ENCODE measurements around the gene TREX2.

DNA sequence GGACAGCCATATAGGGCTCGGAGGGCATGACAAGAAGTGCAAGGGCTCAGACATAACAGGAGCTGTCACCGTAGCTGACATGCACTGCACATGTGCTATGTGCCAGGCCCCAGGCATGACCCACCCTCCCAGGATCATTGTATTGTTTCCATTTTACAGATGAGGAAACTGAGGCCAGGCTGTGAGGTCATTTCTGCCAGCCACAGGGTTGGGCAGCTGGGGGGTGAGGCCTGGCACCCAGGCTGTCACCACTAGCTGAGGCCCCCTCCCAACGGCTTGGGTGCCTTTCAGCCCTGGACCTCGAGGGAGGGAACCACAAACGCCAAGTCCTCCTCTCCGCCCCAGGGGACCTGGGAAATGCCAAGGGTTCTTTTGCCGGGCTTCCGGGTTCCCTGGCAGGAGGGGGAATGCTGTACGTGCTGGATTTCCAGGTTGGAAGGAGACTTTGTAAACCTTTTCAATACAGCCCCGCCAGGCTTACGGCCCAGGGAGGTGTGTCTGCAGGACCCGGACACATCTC, 12.6 kb downstream of the TREX2 start:
- TF ChIP-seq CTCF (conservative IDR thresholded peaks at IDR 0.05; ENCODE audit: low read depth, low read length) (no peak), USF2 (IDR thresholded peaks at IDR 0.05; ENCODE audit: low read depth, low read length) (no peak)

All from IMR-90 (cell line).